ENCODE results near the gene MXRA7. TPM values are rescaled to one million over a fixed set of nuclear protein-coding genes. Genes with fewer than 3 reads are reported as not detected.
"Not testable (repeated sequence)": the region's sequence is repeated elsewhere in the genome, so short reads cannot be mapped to it uniquely, and the experiment has no call there.

The MXRA7 gene
- total RNA-seq, 2 experiments from 2014 or later, result 11.4 to 12.1 TPM

GRCh38 chr17:76744747-76745146 lies 34.0 kb upstream of the MXRA7 start:
- Mint-ChIP-seq H3K27ac (no peak overlapping the region), H3K27me3 (no peaks in the 10 kb centered on the region), H3K4me1 (ENCODE audit: low read depth) (peaks cover 10% of the 10 kb centered on the region), H3K9me3 (no peaks in the 10 kb centered on the region), H3K4me3 (no peak overlapping the region), H3K36me3 (ENCODE audit: low read depth) (peaks cover 68% of the 10 kb centered on the region)
- DNase-seq (no peak), ATAC-seq (ENCODE audit: poor library complexity) (no peak)
- no peak for TF ChIP-seq CTCF (IDR thresholded peaks at IDR 0.05)
- CTCF ChIA-PET, result interaction anchor here (0.7 kb wide), 1 partner anchor 28 kb away, joined by 3 read pairs; no protein-coding TSS in a partner anchor
- Histone ChIP-seq H3K36me3 (ENCODE audit: insufficient read depth, low read length) (peaks cover 56% of the 10 kb centered on the region), H3K27ac (ENCODE audit: low read depth in 1 of 2, low read length in 2 of 2) (no peak overlapping the region), H3K4me3 (ENCODE audit: low read length) (no peak overlapping the region), H3K9me3 (ENCODE audit: control insufficient read depth in 1 of 2, insufficient read depth in 1 of 2, low read length in 2 of 2) (no peaks in the 10 kb centered on the region), H3K27me3 (ENCODE audit: control insufficient read depth in 1 of 2, insufficient read depth in 2 of 2, low read length in 2 of 2) (no peaks in the 10 kb centered on the region), H3K4me1 (ENCODE audit: insufficient read depth, low read length) (peaks cover under 1% of the 10 kb centered on the region)
- POLR2A ChIA-PET, result interaction anchor here (1.0 kb wide), 1 partner anchor 9 kb away, joined by 3 read pairs; no protein-coding TSS in a partner anchor
- intact Hi-C loops (cut with DNase I, micrococcal nuclease), result no loop called here

DNA sequence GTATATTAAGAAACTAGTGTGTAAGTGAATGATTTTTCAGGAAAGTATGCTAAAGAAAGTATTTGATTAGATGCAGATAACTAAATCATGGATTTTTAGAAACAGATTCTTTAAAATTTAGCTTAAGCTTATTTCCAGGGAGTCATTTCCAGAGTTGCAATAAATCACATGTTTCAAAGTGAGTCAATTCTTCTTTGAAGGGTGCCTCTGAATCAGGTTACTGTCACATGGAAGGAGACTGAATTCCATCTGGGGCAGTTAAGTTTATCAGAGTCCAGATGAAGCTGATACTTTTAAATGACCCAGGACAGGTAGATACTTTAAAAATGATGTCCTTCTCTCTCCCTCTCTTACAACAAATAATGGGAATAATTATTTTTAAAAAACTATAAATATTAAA lies 32.2 kb upstream of the MXRA7 start:
- POLR2A ChIA-PET, result interaction anchor here (1.6 kb wide), 1 partner anchor 16 kb away, joined by 6 read pairs; the partner anchor contains the start of genes JMJD6 and METTL23
- H3K36me3 ChIP-seq (ENCODE audit: insufficient read depth, low read length), result peaks cover 49% of the 10 kb centered on the region
- CTCF ChIA-PET, result interaction anchor here (0.5 to 0.8 kb wide), 4 partner anchors 15 to 775 kb away, joined by 3 to 5 read pairs (median 4); no protein-coding TSS in a partner anchor
- no peak overlapping the region for H3K27ac Mint-ChIP-seq
- no peak overlapping the region for H3K27ac ChIP-seq (ENCODE audit: low read depth in 1 of 2, low read length in 2 of 2)
- peaks cover 13% of the 10 kb centered on the region for H3K4me1 ChIP-seq (ENCODE audit: insufficient read depth, low read length)
- no peak overlapping the region for H3K4me3 ChIP-seq (ENCODE audit: low read length)
- no peaks in the 10 kb centered on the region for H3K27me3 ChIP-seq (ENCODE audit: control insufficient read depth in 1 of 2, insufficient read depth in 2 of 2, low read length in 2 of 2)
- H3K9me3 Mint-ChIP-seq, result no peaks in the 10 kb centered on the region
- H3K27me3 Mint-ChIP-seq, result no peaks in the 10 kb centered on the region
- peaks cover 23% of the 10 kb centered on the region for H3K4me1 Mint-ChIP-seq (ENCODE audit: low read depth)
- no peaks in the 10 kb centered on the region for H3K9me3 ChIP-seq (ENCODE audit: control insufficient read depth in 1 of 2, insufficient read depth in 1 of 2, low read length in 2 of 2)
- ATAC-seq (ENCODE audit: poor library complexity), result no peak
- TF ChIP-seq CTCF (IDR thresholded peaks at IDR 0.05), result no peak
- DNase-seq, result no peak
- peaks cover 63% of the 10 kb centered on the region for H3K36me3 Mint-ChIP-seq (ENCODE audit: low read depth)
- intact Hi-C loops (cut with DNase I, micrococcal nuclease), result no loop called here
- no peak overlapping the region for H3K4me3 Mint-ChIP-seq

DNA sequence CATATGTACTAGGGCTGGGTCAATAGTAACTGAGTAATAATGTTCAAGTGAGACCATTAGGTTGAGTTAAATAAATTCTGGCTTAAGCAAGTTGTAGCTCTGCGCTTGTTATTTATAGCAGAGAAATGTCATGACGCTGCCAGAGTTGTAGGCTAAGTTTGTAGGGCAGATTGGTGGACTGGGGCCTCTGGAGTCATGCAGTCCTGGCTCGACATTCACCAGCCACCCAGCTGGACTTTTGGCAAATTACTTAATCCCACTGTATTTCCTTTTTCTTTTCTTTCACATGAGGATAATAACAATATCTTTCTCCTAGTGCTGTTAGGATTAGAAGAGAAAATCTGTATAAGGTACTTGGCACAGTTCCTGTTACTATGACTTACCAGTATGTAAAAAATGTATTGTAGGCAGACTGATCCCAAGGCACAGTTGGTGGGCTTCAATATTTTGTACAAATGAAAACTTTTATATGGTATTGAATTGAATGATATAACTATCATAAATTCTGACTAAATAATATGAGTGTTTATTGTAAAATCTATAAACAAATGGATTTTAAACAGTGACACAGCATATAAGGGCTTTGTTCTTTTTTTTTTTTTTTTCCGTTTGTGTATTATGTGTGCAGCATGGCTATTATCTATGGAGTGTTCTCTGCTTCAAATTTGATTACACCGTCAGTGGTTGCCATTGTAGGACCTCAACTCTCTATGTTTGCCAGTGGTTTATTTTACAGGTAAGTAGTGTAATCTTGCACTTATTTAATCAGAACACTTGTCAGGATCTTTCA lies 29.8 kb upstream of the MXRA7 start:
- no peak for DNase-seq
- no peak overlapping the region for H3K4me3 ChIP-seq (ENCODE audit: low read length)
- H3K27me3 ChIP-seq (ENCODE audit: control insufficient read depth in 1 of 2, insufficient read depth in 2 of 2, low read length in 2 of 2), result no peaks in the 10 kb centered on the region
- no peaks in the 10 kb centered on the region for H3K9me3 ChIP-seq (ENCODE audit: control insufficient read depth in 1 of 2, insufficient read depth in 1 of 2, low read length in 2 of 2)
- ATAC-seq (ENCODE audit: poor library complexity), result no peak
- TF ChIP-seq CTCF (IDR thresholded peaks at IDR 0.05), result no peak
- no peaks in the 10 kb centered on the region for H3K9me3 Mint-ChIP-seq
- H3K36me3 Mint-ChIP-seq (ENCODE audit: low read depth), result peaks cover 67% of the 10 kb centered on the region
- ChIA-PET CTCF (no interaction called here), POLR2A (interaction anchor here (6.7 kb wide), 1 partner anchor 14 kb away, joined by 165 read pairs; the partner anchor contains the start of genes JMJD6 and METTL23)
- no peak overlapping the region for H3K27ac Mint-ChIP-seq
- H3K27ac ChIP-seq (ENCODE audit: low read depth in 1 of 2, low read length in 2 of 2), result no peak overlapping the region
- H3K27me3 Mint-ChIP-seq, result no peaks in the 10 kb centered on the region
- H3K4me1 ChIP-seq (ENCODE audit: insufficient read depth, low read length), result peaks cover 13% of the 10 kb centered on the region
- H3K36me3 ChIP-seq (ENCODE audit: insufficient read depth, low read length), result peaks cover 42% of the 10 kb centered on the region
- peak overlapping the region; percentile 45 for H3K4me3 Mint-ChIP-seq
- intact Hi-C loops (cut with DNase I, micrococcal nuclease), result no loop called here
- peaks cover 28% of the 10 kb centered on the region for H3K4me1 Mint-ChIP-seq (ENCODE audit: low read depth)

DNA sequence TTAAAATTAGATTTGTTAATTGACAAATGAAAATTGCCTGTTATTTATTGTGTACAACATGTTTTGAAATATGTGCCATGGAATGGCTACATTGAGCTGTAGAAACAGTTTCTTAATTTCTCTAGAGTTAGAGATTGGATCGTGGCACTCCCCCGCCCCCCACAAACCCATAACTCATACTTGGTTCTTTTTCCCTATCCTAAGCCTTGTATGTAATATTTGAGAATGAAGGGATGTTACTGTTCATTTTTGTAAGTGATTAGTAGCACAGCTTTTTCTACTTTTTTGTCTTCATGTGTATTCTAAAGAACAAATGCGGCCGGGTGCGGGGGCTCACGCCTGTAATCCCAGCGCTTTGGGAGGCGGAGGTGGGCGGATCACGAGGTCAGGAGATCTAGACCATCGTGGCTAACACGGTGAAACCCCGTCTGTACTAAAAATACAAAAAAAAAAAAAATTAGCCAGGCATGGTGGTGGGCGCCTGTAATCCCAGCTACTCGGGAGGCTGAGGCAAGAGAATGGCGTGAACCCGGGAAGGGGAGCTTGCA lies 28.9 kb upstream of the MXRA7 start:
- H3K27ac ChIP-seq (ENCODE audit: low read depth in 1 of 2, low read length in 2 of 2); H3K4me3 ChIP-seq (ENCODE audit: low read length); H3K27ac Mint-ChIP-seq; H3K9me3 ChIP-seq (ENCODE audit: control insufficient read depth in 1 of 2, insufficient read depth in 1 of 2, low read length in 2 of 2); H3K27me3 ChIP-seq (ENCODE audit: control insufficient read depth in 1 of 2, insufficient read depth in 2 of 2, low read length in 2 of 2); H3K27me3 Mint-ChIP-seq; DNase-seq; H3K9me3 Mint-ChIP-seq; ATAC-seq (ENCODE audit: poor library complexity): not testable (repeated sequence)
- POLR2A ChIA-PET, result interaction anchor here (0.6 to 7.9 kb wide), 4 partner anchors 13 to 40 kb away, joined by 3 to 165 read pairs (median 70); partner anchors contain the start of genes JMJD6, METTL23 and MXRA7
- peak overlapping the region; percentile 42 for H3K4me3 Mint-ChIP-seq
- H3K4me1 Mint-ChIP-seq (ENCODE audit: low read depth), result peaks cover 36% of the 10 kb centered on the region
- Histone ChIP-seq H3K4me1 (ENCODE audit: insufficient read depth, low read length) (peaks cover 17% of the 10 kb centered on the region), H3K36me3 (ENCODE audit: insufficient read depth, low read length) (peaks cover 42% of the 10 kb centered on the region)
- intact Hi-C loops (cut with DNase I, micrococcal nuclease), result loop anchor here (2.0 to 10.0 kb wide), 4 partner anchors 13 to 955 kb away; partner anchors contain the start of genes UBE2O (in 1 of the 2) and UNK (in 1 of the 2)
- CTCF ChIA-PET, result interaction anchor here (1.0 to 3.5 kb wide), 4 partner anchors 12 to 26 kb away, joined by 3 to 15 read pairs (median 6); partner anchors contain the start of genes JMJD6 and METTL23
- H3K36me3 Mint-ChIP-seq (ENCODE audit: low read depth), result peaks cover 67% of the 10 kb centered on the region

Data from CD4-positive, alpha-beta T cell (primary cell).